ENCODE data around the gene PADI3.

DNA sequence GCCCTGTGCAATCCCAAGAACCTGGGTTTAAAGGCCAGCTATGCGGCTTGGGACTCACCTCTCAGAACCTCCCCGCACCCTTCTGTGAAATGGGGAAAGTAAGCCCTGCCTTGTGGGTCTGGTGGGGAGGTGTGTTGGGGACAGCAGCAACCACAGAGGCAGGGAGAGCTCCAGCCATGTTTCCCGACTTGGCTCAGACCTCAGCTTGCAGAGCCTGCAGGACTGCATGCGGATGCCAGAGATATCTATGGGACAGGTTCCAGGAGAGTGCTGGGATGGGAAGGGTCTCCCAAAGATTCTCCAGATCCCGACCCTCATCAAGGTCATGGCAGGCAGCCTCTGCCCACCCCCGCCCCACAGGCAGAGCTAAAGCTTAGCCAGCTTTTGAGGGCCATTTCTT lies 23.8 kb upstream of the PADI3 start:
- no peak for TF ChIP-seq E2F5 (CRISPR knock-in tag; IDR thresholded peaks at IDR 0.05)
- TF ChIP-seq, protein P1, sequence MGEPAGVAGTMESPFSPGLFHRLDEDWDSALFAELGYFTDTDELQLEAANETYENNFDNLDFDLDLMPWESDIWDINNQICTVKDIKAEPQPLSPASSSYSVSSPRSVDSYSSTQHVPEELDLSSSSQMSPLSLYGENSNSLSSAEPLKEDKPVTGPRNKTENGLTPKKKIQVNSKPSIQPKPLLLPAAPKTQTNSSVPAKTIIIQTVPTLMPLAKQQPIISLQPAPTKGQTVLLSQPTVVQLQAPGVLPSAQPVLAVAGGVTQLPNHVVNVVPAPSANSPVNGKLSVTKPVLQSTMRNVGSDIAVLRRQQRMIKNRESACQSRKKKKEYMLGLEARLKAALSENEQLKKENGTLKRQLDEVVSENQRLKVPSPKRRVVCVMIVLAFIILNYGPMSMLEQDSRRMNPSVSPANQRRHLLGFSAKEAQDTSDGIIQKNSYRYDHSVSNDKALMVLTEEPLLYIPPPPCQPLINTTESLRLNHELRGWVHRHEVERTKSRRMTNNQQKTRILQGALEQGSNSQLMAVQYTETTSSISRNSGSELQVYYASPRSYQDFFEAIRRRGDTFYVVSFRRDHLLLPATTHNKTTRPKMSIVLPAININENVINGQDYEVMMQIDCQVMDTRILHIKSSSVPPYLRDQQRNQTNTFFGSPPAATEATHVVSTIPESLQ (CRISPR knock-in tag; IDR thresholded peaks at IDR 0.05) = no peak
- TF ChIP-seq ZMAT4 (CRISPR knock-in tag; IDR thresholded peaks at IDR 0.05) = no peak
- TF ChIP-seq, protein P2, sequence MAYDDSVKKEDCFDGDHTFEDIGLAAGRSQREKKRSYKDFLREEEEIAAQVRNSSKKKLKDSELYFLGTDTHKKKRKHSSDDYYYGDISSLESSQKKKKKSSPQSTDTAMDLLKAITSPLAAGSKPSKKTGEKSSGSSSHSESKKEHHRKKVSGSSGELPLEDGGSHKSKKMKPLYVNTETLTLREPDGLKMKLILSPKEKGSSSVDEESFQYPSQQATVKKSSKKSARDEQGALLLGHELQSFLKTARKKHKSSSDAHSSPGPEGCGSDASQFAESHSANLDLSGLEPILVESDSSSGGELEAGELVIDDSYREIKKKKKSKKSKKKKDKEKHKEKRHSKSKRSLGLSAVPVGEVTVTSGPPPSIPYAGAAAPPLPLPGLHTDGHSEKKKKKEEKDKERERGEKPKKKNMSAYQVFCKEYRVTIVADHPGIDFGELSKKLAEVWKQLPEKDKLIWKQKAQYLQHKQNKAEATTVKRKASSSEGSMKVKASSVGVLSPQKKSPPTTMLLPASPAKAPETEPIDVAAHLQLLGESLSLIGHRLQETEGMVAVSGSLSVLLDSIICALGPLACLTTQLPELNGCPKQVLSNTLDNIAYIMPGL (CRISPR knock-in tag; IDR thresholded peaks at IDR 0.05) = no peak
- TF ChIP-seq ZNF219 (CRISPR knock-in tag; IDR thresholded peaks at IDR 0.05; ENCODE audit: borderline replicate concordance) = no peak
- TF ChIP-seq, protein P3, sequence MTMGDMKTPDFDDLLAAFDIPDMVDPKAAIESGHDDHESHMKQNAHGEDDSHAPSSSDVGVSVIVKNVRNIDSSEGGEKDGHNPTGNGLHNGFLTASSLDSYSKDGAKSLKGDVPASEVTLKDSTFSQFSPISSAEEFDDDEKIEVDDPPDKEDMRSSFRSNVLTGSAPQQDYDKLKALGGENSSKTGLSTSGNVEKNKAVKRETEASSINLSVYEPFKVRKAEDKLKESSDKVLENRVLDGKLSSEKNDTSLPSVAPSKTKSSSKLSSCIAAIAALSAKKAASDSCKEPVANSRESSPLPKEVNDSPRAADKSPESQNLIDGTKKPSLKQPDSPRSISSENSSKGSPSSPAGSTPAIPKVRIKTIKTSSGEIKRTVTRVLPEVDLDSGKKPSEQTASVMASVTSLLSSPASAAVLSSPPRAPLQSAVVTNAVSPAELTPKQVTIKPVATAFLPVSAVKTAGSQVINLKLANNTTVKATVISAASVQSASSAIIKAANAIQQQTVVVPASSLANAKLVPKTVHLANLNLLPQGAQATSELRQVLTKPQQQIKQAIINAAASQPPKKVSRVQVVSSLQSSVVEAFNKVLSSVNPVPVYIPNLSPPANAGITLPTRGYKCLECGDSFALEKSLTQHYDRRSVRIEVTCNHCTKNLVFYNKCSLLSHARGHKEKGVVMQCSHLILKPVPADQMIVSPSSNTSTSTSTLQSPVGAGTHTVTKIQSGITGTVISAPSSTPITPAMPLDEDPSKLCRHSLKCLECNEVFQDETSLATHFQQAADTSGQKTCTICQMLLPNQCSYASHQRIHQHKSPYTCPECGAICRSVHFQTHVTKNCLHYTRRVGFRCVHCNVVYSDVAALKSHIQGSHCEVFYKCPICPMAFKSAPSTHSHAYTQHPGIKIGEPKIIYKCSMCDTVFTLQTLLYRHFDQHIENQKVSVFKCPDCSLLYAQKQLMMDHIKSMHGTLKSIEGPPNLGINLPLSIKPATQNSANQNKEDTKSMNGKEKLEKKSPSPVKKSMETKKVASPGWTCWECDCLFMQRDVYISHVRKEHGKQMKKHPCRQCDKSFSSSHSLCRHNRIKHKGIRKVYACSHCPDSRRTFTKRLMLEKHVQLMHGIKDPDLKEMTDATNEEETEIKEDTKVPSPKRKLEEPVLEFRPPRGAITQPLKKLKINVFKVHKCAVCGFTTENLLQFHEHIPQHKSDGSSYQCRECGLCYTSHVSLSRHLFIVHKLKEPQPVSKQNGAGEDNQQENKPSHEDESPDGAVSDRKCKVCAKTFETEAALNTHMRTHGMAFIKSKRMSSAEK (CRISPR knock-in tag; IDR thresholded peaks at IDR 0.05; ENCODE audit: borderline replicate concordance) = no peak

Data from WTC11 (cell line).